SKM-1 (cell line): ENCODE results near the gene ALG1L2.
A peak's percentile ranks its signal among the peaks of the same experiment; 100 is the strongest.
"Not testable (repeated sequence)": the region's sequence is repeated elsewhere in the genome, so short reads cannot be mapped to it uniquely, and the experiment has no call there.

Source experiments
- DNase-seq: peaks from one replicate; lab custom pipeline; 2025; ENCODE audit not compliant: unreplicated experiment; lab: John Stamatoyannopoulos, UW

The ALG1L2 gene

DNA sequence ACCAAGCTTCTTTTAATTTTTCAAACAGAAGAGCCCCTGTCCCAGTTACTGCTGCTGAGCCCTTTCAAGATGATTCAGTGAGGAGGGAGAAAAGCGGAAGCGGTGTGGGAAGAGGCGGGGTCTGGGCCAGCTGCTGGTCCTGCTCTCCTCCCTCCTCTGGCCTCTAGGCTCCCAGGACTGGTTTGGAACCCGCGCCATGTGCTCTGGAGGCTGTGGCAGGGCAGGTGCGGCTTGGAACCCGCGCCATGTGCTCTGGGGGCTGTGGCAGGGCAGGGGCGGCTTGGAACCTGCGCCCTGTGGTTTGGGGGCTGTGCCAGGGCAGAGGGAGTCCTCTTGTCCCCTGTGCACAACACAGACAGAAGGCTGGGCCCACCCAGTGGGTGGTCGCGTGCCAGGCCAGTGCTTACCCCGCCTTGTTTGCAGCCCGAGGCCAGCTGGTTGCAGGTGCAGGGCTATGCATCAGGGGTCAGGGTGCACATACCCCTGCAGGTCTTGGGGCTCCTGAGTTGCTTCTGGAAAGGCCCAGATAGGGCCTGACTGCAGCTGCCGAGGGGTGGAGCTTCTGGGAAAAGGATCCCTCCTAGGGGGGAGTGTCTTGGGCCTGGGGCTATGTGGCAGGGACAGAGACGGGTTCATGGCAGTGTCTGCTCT lies 12.2 kb downstream of the ALG1L2 start:
- DNase-seq, result peak; percentile 33

DNA sequence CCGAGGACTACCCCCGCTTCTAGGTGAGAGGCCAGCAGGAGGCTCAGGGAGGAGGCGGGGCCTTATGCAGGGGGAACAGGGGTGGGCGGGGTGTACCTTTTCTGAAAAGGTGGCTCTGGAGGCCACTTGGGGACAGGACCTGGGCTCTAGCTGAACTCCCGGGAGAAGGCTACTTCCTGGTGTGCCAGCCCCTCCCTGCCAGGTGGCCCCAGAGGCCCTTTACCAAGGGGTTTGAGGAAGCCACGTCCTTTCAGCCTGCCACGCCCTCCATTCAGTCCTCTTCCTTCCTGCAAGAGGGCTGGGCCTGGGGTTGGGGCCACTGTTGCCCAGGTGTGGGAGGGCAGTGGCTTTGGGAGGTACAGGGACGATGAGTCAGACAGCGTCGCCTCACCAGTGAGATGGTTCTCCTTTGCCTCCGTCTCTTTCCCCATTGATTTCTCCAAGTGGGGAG lies 12.9 kb downstream of the ALG1L2 start:
- DNase-seq, result peak; percentile 45

DNA sequence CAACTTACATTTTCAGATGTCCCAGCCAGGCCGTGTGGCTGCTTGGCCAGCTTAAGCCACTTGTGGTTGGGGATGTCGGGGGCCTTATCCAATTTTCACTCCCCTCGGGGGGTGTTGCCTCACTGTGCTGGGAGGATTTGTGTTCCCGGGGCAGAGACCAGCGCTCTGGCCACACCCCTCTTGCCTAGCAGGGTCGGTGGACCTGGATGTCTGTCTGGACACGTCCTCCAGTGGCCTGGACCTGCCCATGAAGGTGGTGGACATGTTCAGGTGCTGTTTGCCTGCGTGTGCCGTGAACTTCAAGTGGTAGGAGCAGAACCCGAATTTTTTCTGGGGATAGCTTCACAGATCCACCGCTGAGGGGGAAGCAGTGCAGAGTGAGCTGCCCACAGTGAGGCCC lies 14.2 kb downstream of the ALG1L2 start:
- not testable (repeated sequence) for DNase-seq

DNA sequence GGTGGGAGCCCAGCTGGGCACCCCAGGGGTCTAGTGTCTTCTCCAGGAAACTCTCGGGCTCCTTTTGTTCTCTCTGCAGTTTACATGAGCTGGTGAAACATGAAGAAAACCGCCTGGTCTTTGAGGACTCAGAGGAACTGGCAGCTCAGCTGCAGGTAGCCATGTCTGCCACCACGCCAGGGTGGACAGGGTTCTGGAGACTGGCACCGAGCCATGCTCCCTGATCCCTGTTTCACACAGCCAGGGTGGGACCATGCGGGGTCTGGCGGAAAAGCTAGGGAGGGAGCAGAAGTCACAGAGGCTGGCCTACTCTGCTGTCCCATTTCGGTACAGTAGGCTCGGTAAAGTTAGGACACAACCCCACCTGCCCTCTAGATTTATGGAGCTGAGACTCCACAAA lies 15.5 kb downstream of the ALG1L2 start:
- DNase-seq, result not testable (repeated sequence)

DNA sequence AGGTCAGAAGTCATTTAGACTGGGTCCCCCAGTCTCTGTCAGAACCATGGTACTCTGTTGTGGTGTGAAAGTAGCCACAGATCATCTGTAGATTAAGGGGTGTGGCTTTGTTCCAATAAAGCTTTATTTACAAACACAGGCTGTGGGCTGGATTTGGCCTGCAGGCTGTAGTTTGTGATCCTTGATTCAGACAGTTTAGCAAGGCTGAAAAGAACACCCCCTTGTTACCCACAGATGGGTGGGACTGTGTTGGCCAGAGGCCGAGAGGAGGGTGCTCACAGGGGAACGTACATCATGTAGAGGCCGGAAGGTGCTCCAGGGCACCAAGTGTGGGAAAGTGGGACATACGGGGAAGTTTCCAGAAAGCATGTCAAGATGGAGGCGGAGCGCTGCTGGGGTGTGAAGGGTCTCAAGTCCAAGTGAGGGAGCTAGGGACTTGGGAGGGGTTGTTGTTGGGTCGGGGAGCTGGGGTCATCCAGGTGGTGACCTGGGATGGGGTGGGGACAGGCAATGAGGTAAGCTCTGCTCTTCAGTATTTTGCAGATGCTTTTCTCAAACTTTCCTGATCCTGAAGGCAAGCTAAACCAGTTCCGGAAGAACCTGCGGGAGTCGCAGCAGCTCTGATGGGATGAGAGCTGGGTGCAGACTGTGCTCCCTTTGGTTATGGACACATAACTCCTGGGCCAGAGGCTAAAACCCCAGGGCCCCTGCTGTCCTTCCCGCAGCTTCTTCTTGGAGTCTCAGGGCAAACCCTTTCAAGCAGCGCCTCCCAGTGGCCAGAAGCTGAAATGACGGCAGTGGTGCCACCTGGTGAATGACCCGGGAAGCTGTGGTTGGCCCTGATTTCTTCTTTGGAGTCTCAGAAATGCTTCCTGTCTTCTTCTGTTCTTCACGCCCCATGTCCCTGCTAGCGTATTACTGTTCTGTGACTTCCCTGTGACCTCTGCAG lies 16.3 kb downstream of the ALG1L2 start:
- DNase-seq, result not testable (repeated sequence)

DNA sequence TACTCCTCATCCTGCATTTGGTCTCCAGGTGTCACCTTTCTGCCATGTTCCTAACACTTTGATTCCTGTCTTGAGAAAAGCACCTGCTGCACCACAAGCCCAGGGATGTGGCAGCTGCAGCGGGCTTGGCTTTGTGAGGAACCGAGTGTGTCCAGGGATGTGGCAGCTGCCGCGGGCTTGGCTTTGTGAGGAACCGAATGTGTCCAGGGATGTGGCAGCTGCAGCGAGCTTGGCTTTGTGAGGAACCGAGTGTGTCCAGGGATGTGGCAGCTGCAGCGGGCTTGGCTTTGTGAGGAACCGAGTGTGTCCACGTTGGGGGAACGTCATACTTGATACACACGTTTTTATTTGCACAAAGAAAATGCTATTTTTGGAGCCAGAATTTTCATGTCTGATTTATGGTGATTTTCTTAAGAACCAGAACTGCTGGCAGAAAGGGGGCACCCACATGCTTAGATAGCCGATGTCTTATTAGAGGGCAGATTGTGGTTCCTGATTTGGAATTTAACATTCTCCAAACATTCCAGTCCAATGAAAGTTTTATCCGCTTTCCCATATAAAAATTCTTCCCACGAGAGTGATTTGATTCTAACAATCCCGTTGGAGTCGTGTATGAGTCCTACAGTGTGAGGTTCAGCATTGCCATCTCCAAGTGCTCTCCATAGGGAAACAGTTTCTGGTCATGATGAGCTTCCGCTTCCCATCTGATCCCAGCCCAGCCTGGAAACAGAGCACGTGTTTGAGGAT lies 17.2 kb downstream of the ALG1L2 start:
- not testable (repeated sequence) for DNase-seq

DNA sequence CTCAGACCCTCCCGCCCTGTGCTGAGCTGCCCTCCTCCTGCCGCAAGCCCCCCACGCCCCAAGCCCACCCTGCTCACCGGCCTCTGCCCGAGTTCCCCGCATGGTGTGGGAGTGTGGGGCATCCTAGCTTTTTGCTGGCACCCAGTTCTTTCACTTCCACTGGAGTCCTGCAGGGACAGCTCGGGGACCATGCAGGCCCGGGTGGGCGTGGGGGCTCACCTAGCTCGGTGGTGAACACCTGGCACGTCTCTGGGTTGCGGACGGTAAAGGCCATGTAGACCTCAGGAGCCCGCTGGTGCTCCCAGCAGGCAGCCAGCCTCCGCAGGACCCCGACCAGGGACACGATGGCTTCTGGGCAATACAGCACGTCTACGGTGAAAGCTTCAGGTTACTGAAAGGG lies 20.9 kb downstream of the ALG1L2 start:
- DNase-seq, result not testable (repeated sequence)

DNA sequence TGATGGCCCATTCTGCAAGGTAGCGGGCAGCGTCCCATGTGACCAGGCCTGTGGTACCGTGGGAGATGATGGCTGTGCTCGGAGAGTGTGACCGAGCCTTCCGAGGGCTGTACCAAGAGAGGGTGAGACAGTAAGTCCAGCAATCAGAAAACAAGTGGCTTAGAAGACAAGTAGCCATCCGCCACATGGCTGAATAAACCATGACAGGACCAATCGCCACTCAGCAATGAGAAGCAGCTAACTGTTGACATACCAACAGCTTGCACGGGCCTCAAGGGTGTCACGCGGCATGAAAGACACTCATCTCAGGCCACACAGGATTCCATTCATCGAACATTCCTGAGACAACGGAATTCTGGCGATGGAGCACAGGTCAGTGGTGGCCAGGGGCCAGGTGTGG lies 22.6 kb downstream of the ALG1L2 start:
- not testable (repeated sequence) for DNase-seq

DNA sequence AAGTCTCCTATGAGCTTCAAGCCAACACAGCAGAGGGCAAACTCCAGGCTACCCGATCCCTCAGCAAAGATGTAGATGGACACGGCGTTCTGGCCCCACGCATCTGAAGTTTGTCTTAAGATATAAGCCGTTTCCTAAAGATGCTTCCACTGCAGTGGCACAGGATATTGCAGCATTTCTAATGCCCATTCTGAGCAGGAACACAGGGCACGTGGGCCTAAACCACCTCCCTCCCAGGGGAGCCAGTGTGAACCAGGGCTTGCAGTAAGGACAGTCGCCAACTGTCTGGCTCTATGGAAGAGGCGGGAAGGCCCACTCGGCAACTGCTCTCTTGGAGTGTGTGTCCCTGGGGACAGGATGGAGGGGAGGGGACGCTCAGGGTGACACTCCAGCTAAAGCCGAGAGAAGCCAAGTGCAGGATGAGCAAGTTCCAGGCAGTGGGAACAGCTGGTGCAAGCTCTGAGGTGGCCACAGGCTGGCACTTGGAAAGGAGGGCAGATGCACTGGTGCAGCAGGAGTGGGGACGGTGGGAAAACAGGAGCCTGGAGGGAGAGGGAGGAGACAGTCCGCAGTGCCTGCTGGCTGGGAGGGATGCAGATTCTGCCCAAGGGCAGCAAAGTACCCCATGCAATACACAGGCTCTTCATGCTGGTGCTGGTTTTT lies 25.8 kb downstream of the ALG1L2 start:
- DNase-seq, result not testable (repeated sequence)

DNA sequence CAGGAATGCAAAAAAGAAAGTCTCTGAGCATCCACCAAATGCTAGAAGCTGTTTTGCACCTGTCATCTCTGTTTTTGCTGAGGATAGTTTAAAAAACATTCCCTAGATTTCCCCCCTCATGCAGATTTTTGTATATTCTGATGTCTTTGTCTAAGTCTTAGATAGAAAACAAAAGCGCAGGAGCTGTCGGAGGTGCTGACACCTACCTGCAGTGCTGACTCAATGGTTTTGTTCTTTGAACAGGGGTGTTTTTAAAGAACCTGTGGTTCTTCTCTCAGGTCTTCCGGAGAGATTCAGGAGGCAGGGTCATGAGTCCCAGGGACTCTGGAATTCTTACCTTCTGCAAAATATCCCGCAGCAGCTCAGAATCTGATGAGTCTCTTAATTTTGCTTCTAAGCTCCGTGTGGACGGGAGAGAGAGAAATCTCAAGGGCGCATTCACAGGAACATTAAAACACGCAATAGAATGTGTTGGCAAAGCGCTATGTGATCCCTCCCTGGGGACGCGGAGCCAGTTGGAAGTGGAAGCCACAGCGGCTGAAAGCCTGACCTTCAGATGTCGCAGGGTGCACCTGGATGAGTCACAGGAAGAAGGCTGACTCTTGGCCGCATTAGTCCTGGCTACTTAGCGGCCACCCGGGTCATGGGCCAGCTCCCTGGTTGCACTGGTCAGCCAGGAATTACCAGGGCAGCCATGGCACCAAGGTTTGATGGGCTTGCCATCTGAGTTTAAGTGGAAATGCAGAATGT lies 27.4 kb downstream of the ALG1L2 start:
- DNase-seq, result not testable (repeated sequence)

DNA sequence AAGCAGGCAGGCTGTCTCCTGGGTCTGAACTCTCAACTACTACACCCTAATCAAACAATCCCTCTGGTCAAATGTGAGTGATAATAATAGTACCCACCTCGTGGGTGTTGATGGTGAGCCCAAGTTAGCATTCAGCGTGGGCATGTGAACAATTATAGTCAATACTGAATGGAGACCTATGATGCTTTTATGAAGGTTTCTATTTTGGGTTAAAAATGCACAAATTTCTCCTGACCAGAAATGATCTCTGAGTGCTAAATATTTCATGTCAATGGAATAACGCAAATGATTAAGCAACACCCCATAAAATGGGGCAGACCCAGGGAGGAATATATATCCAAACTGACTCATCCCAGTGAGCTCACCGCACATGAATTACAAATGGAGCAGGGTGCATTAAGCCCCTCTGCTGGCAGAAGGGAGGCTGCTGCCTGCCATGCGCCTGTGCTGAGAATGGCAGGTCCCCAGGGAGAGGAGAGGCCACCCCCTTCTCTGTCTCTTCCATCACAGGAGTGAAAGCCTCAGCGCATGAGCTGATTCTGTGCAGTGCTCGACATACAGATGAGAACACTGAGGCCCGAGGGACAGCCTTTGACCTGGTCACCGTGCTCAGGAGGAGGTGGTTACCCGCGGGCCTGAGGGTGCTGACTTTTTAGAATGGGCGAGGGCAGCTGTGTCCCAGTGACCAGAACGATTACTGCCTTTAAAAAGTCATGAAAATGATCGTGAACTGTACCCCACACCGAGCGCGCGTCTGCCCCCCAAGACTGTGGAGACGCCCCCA lies 28.9 kb downstream of the ALG1L2 start:
- DNase-seq, result not testable (repeated sequence)

DNA sequence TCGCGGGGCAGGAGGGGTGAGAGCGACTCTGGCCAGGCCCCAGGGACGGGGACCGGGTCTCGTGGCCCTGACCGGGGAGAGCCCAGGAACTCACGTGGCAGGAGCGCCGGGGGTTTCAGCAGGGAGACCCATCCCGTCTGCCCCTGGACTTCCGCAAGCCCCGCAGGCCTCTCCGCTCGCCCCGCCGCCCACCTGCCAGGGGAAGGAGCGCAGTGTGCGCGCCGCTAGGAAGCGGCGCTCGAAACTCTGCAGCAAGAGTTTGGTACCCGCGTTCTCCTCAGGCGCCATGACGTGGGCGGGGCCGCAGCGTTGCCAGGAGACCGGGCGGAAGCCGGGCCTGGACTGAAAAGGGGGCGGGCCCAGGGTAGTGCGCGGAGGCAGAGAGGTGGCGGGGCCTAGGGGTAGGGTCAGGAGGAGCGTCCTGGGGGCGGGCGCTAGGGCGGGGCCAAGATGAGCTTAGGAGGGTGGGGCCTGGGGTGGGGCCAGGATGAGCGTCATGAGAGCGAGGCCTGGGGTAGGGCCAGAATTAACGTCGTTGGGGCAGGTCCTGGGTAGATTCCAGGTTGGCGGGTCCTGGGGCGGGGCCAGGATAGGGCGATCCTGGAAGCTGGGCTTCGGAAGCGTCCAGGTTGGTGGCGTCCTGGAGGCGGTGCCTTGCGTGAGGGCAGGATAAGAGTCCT lies 29.7 kb downstream of the ALG1L2 start:
- DNase-seq, result peak; percentile 90

DNA sequence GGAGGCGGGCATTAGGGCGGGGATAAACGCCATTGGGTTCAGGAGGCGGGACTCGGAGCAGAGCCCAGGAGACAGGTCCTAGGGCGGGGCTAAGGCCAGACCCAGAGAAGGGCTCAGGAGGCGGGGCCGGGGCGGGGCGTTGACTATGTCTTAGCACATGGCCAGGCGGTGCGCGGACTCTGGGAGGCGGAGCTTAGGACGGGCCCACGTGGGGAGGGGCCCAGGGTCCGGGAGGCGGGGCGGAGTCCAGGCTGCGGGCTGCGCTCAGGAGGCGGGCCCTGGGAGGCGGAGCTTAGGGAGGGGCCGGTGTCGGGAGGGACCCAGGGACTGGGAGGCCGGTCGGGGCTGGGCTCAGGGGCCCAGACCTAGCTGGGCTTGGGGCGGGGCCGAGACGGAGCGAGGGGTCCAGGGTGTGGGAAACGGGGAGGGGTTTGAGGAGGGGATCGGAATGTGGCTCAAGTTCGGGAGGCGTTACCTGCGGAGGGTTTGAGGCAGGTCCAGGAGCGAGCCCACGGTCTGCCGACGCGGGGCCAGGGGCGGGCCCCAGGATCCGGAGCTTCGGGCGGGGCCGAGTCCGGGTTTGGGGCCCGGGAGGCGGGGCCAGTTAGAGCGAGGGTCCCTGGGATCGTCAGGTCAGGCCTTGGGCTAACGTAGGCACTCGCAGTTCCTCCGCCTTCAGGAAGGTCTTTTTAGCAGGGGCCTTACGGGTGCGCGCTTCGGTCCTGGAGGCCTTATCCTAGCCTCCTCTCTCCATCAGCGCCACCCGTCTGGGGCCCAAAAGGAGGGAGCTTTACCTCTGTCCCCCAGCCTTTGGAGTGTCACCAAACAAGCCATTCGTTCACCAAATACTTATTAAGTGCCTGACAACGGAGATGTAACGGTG lies 30.5 kb downstream of the ALG1L2 start:
- DNase-seq, result peak; percentile 34

DNA sequence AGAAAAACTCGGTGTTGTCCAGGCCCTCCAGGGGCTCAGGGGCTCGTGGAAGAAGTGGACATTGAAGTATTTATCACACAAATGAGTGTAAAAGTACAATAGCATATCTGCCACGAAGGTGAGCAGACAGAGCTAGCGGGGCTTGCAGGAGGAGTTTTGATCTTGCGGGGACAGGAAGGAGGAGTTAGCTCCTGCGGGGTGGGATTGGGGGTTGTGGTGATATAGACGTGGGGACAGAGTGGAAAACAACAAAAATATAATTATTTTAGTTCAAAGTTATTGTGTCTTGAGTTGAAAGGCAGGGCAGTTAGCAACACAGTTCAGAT lies 31.1 kb downstream of the ALG1L2 start:
- DNase-seq, result not testable (repeated sequence)

DNA sequence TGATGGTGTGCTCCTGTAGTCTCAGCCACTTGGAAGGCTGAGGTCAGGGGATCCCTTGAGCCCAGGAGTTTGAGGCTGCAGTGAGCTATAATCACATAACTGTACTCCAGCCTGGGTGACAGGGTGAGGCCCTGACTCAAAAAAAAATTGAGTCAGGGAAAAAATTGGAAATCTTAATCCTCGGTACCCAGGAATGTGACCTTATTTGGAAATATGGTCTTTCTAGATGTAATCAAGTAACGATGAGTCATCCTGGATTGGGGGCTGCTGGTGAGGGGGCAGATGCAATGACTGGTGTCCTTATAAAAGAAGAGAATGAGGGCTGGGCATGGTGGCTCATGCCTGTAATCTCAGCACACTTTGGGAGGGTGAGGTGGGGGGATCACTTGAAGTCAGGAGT lies 33.8 kb downstream of the ALG1L2 start:
- DNase-seq, result not testable (repeated sequence)

DNA sequence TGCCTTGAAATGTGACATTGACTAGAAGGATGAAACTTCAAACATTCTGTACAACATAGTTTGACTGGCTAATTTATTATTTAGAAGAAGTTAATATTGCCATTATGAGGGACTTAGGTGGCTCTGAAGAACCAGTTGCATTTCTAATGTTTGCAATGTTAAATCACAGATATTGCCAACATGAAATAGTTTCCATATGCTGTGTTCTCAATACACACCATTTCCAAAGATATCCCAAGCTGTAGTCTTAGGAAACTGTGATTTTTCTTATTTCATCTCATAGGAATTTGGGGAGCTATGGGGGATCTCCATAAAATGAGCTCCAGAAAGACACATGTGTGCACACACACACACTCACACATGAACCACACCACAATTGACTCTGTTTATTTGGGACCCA lies 36.3 kb downstream of the ALG1L2 start:
- DNase-seq, result no peak

DNA sequence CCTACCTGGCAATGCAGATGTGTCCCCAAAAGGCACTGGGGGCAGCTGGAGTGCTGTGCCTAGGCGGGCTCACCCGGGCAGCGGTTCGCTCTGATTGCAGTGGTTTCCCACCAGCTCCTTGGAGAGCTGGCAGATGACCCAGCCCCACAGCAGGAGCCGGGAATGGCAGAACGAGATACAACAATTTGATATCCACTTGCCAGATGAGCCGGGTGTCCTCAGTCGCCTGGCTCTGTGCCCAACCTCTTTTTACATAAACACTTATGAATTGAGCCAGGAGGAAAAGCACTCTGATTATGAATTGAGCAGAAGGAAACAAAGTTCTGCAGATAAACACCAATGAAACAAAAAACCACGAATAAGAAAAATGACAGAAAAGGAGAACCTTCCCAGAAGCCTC lies 38.2 kb downstream of the ALG1L2 start:
- not testable (repeated sequence) for DNase-seq

DNA sequence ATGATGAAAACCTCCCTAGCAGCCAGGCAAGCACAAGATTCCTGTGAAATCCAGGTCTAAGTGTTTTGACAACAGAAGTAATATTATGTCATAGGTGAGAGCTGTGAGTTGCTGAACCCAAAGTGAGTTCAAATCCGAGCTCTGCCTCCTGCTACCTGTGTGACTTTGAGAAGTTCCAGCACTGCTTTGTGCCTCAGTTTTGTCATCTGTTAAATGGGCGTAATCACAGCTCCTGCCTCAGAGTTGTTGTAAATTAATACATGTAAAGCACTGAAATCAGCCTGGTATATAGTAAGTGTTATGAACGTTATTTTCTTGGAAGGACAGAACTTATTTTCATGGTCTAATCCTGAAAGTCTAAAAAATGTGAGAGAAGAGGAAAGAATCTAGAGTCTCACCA lies 38.7 kb downstream of the ALG1L2 start:
- DNase-seq, result not testable (repeated sequence)
